ENCODE results near the gene DDX50. TPM values are rescaled to one million over a fixed set of nuclear protein-coding genes. Genes with fewer than 3 reads are reported as not detected.
"Not testable (repeated sequence)": the region's sequence is repeated elsewhere in the genome, so short reads cannot be mapped to it uniquely, and the experiment has no call there.

DDX50 gene, protein sequence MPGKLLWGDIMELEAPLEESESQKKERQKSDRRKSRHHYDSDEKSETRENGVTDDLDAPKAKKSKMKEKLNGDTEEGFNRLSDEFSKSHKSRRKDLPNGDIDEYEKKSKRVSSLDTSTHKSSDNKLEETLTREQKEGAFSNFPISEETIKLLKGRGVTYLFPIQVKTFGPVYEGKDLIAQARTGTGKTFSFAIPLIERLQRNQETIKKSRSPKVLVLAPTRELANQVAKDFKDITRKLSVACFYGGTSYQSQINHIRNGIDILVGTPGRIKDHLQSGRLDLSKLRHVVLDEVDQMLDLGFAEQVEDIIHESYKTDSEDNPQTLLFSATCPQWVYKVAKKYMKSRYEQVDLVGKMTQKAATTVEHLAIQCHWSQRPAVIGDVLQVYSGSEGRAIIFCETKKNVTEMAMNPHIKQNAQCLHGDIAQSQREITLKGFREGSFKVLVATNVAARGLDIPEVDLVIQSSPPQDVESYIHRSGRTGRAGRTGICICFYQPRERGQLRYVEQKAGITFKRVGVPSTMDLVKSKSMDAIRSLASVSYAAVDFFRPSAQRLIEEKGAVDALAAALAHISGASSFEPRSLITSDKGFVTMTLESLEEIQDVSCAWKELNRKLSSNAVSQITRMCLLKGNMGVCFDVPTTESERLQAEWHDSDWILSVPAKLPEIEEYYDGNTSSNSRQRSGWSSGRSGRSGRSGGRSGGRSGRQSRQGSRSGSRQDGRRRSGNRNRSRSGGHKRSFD
- 10 to 100 TPM; 23.6 to 26.7 (median 24.7) TPM for total RNA-seq
- 15.5 TPM for polyA plus RNA-seq
- long read RNA-seq, donor 1, transcript DDX50-201 (15 exons, 2,538 nt): major isoform, 41 of 60 reads
- long read RNA-seq, donor 1, partial matches to known transcripts: 7 of 60 reads
- long read RNA-seq, donor 1, other reads (novel, unspliced or antisense): 12 of 60 reads
- long read RNA-seq, donor 2, transcript DDX50-201 (15 exons, 2,538 nt): major isoform, 20 of 25 reads
- long read RNA-seq, donor 2, partial matches to known transcripts: 1 of 25 reads
- long read RNA-seq, donor 2, other reads (novel, unspliced or antisense): 4 of 25 reads
- long read RNA-seq, donor 3, transcript DDX50-201 (15 exons, 2,538 nt): major isoform, 35 of 48 reads
- long read RNA-seq, donor 3, partial matches to known transcripts: 4 of 48 reads
- long read RNA-seq, donor 3, other reads (novel, unspliced or antisense): 9 of 48 reads
- long read RNA-seq, donor 4, transcript DDX50-201 (15 exons, 2,538 nt): major isoform, 28 of 35 reads
- long read RNA-seq, donor 4, partial matches to known transcripts: 1 of 35 reads
- long read RNA-seq, donor 4, other reads (novel, unspliced or antisense): 6 of 35 reads

DNA sequence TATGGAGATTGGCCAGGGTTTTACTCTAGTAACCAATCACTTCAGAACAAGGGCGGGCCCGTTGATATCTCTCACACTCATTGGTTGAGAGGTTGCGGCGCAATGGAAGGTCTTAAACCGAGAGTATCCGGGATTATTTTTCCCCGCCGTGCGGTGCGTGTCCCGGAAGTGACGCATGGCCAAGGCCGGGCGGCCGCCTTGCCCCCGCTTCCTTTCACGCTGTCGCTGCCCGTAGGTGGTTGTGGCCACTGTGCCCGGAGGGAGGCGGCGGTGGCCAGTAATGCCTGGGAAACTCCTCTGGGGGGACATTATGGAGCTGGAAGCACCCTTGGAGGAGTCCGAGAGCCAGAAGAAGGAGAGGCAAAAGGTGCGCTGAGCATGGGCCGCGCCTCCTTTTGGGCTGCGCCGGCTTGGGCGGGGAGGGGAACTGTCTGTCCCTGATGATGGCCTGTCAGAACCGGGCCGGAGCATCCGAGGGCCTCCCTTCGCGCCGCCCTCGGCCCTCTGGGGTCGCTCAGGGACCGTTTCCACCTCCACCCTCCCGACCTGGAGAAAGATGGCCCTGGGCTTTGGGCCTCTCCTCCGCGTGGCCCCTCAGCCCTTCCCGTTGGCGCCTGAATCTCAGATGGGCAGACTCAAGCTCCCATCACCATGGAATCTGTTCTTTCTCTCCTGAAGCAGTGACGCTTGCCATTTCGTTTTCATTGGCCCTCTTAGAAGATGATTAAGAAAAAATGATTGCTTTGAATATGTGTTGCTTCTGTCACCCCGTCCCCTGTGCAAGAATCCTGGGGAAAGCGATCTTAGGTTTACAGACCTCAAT is at the start of gene DDX50:
TSS of gene DDX50 (plus strand) at position 211 of the 823 bp plus-strand sequence. CDS start at position 281, 70 bp downstream.
- peak within 1 kb of the TSS; percentile 85 for H3K4me3 ChIP-seq (ENCODE audit: low read length)
- peak; percentile 97 to 98 (median 97) for DNase-seq
- intact Hi-C loops (cut with DNase I): no loop called here
- H3K27me3 ChIP-seq (ENCODE audit: control insufficient read depth, insufficient read depth): no peaks in the 10 kb centered on the region
- H3K27ac ChIP-seq (ENCODE audit: low read length): peak within 1 kb of the TSS; percentile 88
- peak; percentile 99 for ATAC-seq
- WGBS: under 1% methylated on average over 47 of the region's 47 CpGs
- H3K4me1 ChIP-seq (ENCODE audit: control insufficient read depth, insufficient read depth, low read length): no peaks in the 10 kb centered on the region
- H3K9me3 ChIP-seq (ENCODE audit: control insufficient read depth, low read length): no peaks in the 10 kb centered on the region

DNA sequence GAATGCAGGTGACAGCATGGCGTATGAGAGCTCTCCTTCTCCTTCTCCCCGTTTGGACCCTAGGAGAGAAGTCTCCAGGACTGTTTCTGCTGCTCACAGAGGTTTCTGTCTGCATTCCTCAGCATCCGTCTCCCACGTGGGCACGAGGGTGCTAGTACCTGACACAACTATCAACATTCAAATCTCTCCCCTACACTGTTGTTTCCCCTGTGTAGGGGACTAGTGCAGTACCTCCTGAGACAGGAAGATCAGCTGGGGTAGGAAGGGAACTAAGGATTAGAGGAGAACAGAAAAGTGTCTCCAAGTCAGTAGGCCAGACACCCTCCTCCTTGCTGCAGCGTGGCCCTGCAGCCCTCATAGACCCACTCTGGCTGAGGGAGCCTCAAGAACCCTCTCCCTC is 44.8 kb upstream of the DDX50 start:
- WGBS: 68% methylated on average over 6 of the region's 6 CpGs

DNA sequence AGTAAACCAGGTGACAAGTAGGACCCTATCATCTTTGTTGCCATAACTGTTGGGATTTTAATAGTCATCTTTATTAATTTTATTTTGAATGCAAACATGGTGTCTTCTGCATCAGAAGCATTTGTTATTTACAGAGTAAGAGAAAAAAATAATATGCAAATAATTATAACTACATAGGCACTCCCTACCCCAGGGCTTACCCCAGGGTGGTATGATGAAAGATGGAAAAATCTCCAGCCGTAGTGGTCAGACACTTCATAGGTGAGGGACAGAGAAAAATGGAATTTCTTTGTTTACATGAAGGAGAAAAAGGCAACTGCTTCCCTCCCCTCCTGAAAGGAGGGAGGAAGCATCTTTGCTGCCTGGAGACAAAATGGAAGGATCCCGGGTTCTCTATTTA is 44.1 kb upstream of the DDX50 start:
- ATAC-seq (no peak), DNase-seq (no peak)
- H3K27ac ChIP-seq (ENCODE audit: low read length): no peak overlapping the region
- H3K4me1 ChIP-seq (ENCODE audit: control insufficient read depth, insufficient read depth, low read length): no peaks in the 10 kb centered on the region
- peaks cover 3% of the 10 kb centered on the region for H3K9me3 ChIP-seq (ENCODE audit: control insufficient read depth, low read length)
- intact Hi-C loops (cut with DNase I): no loop called here
- no peak overlapping the region for H3K4me3 ChIP-seq (ENCODE audit: low read length)
- WGBS: 79% methylated on average over 2 of the region's 2 CpGs
- no peaks in the 10 kb centered on the region for H3K27me3 ChIP-seq (ENCODE audit: control insufficient read depth, insufficient read depth)

More for the DNA sequence above, 44.8 kb upstream of the DDX50 start:
- H3K4me3 ChIP-seq (ENCODE audit: low read length): no peak overlapping the region
- H3K27me3 ChIP-seq (ENCODE audit: control insufficient read depth, insufficient read depth): no peaks in the 10 kb centered on the region
- intact Hi-C loops (cut with DNase I): no loop called here
- DNase-seq (no peak), ATAC-seq (no peak)
- no peak overlapping the region for H3K27ac ChIP-seq (ENCODE audit: low read length)
- peaks cover 3% of the 10 kb centered on the region for H3K9me3 ChIP-seq (ENCODE audit: control insufficient read depth, low read length)
- no peaks in the 10 kb centered on the region for H3K4me1 ChIP-seq (ENCODE audit: control insufficient read depth, insufficient read depth, low read length)

DNA sequence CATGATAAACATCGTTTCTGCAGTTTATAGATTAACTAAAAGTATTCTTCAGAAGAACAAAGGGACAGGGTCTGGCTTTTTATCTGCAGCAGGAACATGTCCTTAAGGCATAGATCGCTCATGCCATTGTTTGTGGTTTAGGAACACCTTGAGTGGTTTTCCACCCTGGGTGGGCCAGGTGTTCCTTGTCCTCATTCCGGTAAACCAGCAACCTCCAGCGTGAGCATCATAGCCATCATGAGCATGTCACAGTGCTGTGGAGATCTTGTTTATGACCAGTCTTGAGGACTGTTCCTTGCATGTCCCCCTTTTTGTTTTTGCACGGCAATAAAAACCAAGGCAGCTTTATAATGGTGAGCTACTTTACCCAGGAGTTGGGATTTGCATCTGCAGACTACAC is 39.9 kb upstream of the DDX50 start:
- 94% methylated on average over 5 of the region's 5 CpGs for WGBS
- Histone ChIP-seq H3K9me3 (ENCODE audit: control insufficient read depth, low read length) (peaks cover 3% of the 10 kb centered on the region), H3K4me3 (ENCODE audit: low read length) (no peak overlapping the region), H3K27me3 (ENCODE audit: control insufficient read depth, insufficient read depth) (no peaks in the 10 kb centered on the region), H3K27ac (ENCODE audit: low read length) (no peak overlapping the region), H3K4me1 (ENCODE audit: control insufficient read depth, insufficient read depth, low read length) (no peaks in the 10 kb centered on the region)
- DNase-seq: no peak
- ATAC-seq: no peak
- intact Hi-C loops (cut with DNase I): no loop called here

DNA sequence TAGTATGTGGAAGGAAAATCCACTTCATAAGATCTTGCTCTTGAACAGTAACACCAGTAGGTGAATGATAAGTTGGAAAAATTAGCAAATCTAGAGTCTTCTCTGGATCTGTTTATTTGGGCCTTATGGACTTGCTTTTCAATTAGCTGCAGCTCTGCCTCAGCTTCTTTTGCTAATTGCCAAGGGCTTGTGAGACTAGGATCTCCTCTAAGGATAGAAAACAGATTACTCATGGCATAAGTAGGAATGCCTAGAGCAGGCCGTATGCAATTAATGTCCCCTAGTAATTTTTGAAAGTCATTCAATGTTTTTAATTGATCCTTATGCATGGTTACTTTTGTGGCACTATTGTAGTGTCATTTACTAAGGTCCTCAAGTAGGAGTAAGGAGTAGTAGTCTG is 36.5 kb upstream of the DDX50 start:
- intact Hi-C loops (cut with DNase I): no loop called here
- no peak overlapping the region for H3K4me3 ChIP-seq (ENCODE audit: low read length)
- 91% methylated on average over 1 of the region's 1 CpG for WGBS
- H3K4me1 ChIP-seq (ENCODE audit: control insufficient read depth, insufficient read depth, low read length): no peaks in the 10 kb centered on the region
- no peak overlapping the region for H3K27ac ChIP-seq (ENCODE audit: low read length)
- H3K9me3 ChIP-seq (ENCODE audit: control insufficient read depth, low read length): peaks cover 3% of the 10 kb centered on the region
- ATAC-seq (no peak), DNase-seq (no peak)
- H3K27me3 ChIP-seq (ENCODE audit: control insufficient read depth, insufficient read depth): no peaks in the 10 kb centered on the region

DNA sequence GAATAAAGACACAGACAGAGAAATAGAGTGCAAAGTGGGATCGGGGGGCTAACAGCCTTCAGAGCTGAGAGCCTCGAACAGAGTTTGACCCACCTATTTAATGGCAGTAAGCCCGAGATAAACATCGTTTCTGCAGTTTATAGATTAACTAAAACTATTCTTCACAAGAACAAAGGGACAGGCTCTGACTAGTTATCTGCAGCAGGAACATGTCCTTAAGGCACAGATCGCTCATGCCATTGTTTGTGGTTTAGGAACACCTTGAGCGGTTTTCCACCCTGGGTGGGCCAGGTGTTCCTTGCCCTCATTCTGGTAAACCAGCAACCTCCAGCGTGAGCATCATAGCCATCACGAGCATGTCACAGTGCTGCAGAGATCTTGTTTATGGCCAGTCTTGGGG is 32.9 kb upstream of the DDX50 start:
- intact Hi-C loops (cut with DNase I); H3K4me1 ChIP-seq (ENCODE audit: control insufficient read depth, insufficient read depth, low read length); ATAC-seq; H3K9me3 ChIP-seq (ENCODE audit: control insufficient read depth, low read length); H3K27me3 ChIP-seq (ENCODE audit: control insufficient read depth, insufficient read depth); H3K4me3 ChIP-seq (ENCODE audit: low read length); H3K27ac ChIP-seq (ENCODE audit: low read length); DNase-seq: not testable (repeated sequence)
- 96% methylated on average over 8 of the region's 8 CpGs for WGBS

DNA sequence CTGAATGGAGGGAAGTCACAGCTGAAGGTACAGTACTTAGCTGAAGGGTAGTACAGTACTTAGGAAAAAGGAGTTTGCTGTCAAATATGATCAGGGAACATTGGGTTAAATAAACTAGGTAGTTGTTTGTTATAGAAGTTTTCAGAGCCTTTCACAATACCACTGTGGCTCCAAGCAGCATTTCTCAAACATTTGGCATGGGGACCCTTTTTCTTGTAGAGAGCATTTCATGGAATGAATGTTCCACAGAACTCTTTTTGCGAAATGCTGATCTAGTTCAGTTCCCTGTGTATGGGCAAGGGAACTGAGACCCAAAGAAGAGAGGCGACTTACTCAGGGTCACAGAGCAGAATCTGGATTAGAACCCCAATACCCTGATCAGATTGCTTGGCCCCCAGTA is 31.5 kb upstream of the DDX50 start:
- ATAC-seq (no peak), DNase-seq (no peak)
- Histone ChIP-seq H3K4me1 (ENCODE audit: control insufficient read depth, insufficient read depth, low read length) (no peaks in the 10 kb centered on the region), H3K27me3 (ENCODE audit: control insufficient read depth, insufficient read depth) (no peaks in the 10 kb centered on the region), H3K9me3 (ENCODE audit: control insufficient read depth, low read length) (no peaks in the 10 kb centered on the region), H3K27ac (ENCODE audit: low read length) (no peak overlapping the region), H3K4me3 (ENCODE audit: low read length) (no peak overlapping the region)
- WGBS: 64% methylated on average over 2 of the region's 2 CpGs
- intact Hi-C loops (cut with DNase I): no loop called here

DNA sequence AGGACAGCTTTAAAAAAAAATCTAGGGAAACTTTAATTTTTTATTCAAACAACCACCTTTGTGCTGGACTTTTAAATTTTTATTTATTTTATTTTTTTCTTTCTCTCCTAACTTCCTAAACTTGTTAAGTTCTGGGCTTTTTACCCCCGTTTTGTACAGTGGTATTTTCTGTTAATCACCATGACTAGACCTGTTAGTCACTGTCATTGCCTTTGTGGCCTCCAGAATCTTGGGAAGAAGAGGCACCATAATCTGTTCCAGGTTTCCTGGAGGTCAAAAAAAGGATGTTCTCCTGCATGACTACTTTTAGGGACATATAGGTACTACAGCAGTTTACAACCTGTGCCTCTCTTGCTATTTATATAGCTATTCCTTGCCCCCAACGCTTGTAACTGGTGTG is 31.1 kb upstream of the DDX50 start:
- Histone ChIP-seq H3K27me3 (ENCODE audit: control insufficient read depth, insufficient read depth) (no peaks in the 10 kb centered on the region), H3K4me3 (ENCODE audit: low read length) (no peak overlapping the region), H3K27ac (ENCODE audit: low read length) (no peak overlapping the region), H3K4me1 (ENCODE audit: control insufficient read depth, insufficient read depth, low read length) (no peaks in the 10 kb centered on the region), H3K9me3 (ENCODE audit: control insufficient read depth, low read length) (no peaks in the 10 kb centered on the region)
- WGBS: 84% methylated on average over 2 of the region's 2 CpGs
- ATAC-seq: no peak
- intact Hi-C loops (cut with DNase I): no loop called here
- DNase-seq: no peak

DNA sequence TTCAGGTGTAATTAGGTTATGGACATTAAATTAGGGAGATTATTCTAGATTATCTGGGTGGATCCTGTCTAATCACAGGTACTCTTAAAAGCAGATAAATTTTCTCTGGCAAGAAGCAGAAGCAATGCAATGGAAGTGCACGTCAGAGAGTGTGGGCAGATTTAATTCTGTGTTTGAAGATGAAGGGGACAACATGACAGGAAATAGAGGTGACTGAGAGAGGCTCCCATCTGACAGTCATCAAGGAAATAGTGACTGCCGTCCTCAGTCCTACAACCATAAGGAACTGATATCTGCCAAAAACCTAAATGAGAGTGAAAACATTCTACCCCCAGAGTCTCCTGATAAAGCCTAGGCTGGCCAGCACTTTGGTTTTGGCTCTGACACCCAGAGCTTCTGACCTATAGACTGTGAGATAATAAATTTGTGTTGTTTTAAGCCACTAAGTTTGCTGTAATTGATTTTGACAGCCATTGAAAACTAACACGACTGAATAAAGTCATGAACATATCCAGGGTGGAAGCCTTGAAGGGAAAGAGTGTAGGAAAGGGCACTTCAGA is 30.5 kb upstream of the DDX50 start:
- DNase-seq: no peak
- Histone ChIP-seq H3K4me3 (ENCODE audit: low read length) (no peak overlapping the region), H3K9me3 (ENCODE audit: control insufficient read depth, low read length) (no peaks in the 10 kb centered on the region), H3K27me3 (ENCODE audit: control insufficient read depth, insufficient read depth) (no peaks in the 10 kb centered on the region), H3K27ac (ENCODE audit: low read length) (no peak overlapping the region), H3K4me1 (ENCODE audit: control insufficient read depth, insufficient read depth, low read length) (no peaks in the 10 kb centered on the region)
- WGBS: 52% methylated on average over 3 of the region's 3 CpGs
- ATAC-seq: no peak
- intact Hi-C loops (cut with DNase I): no loop called here

Data from right cardiac atrium (tissue), 5 donors.